ENCODE data around the gene CD44.

The CD44 gene

GRCh38 chr11:35277827-35278226, 138.9 kb downstream of the CD44 start:
- TF ChIP-seq CTCF (conservative IDR thresholded peaks at IDR 0.05; ENCODE audit: low read length), result no peak
- no peak for DNase-seq (ENCODE audit: low read depth)
- H3K4me3 ChIP-seq (ENCODE audit: low read length), result no peak overlapping the region

GRCh38 chr11:35280727-35281126, 141.8 kb downstream of the CD44 start:
- no peak for DNase-seq (ENCODE audit: low read depth)
- H3K4me3 ChIP-seq (ENCODE audit: low read length), result no peak overlapping the region
- no peak for TF ChIP-seq CTCF (conservative IDR thresholded peaks at IDR 0.05; ENCODE audit: low read length)

GRCh38 chr11:35281169-35281688, 142.3 kb downstream of the CD44 start:
- DNase-seq (ENCODE audit: low read depth), result no peak
- H3K4me3 ChIP-seq (ENCODE audit: low read length), result no peak overlapping the region
- no peak for TF ChIP-seq CTCF (conservative IDR thresholded peaks at IDR 0.05; ENCODE audit: low read length)
